ENCODE measurements around the gene POU6F2.

- TF ChIP-seq CTCF (IDR thresholded peaks at IDR 0.05) (no peak), ZFX (IDR thresholded peaks at IDR 0.05; ENCODE audit: borderline replicate concordance) (no peak)
Measured at GRCh38 chr7:39404907-39405306, 427.2 kb downstream of the POU6F2 start.

Measured in 22Rv1 (cell line).